ENCODE data around the gene SPNS1.
"Not testable (repeated sequence)": the region's sequence is repeated elsewhere in the genome, so short reads cannot be mapped to it uniquely, and the experiment has no call there.

Gene SPNS1

GRCh38 chr16:28991687-28992086 lies 17.1 kb downstream of the SPNS1 start:
- DNase-seq, result no peak

- DNase-seq, result no peak
Measured at GRCh38 chr16:28992496-28992895, 17.9 kb downstream of the SPNS1 start.

GRCh38 chr16:28998837-28999236 lies 24.3 kb downstream of the SPNS1 start:
- no peak for DNase-seq

- no peak for DNase-seq
Measured at GRCh38 chr16:28999577-28999976, 25.0 kb downstream of the SPNS1 start.

GRCh38 chr16:29000019-29000418 lies 25.4 kb downstream of the SPNS1 start:
- DNase-seq, result no peak

- DNase-seq, result not testable (repeated sequence)
Measured at GRCh38 chr16:29004496-29005139, 30.0 kb downstream of the SPNS1 start.

- DNase-seq, result peak; percentile 38
Measured at GRCh38 chr16:29007730-29008593, 33.4 kb downstream of the SPNS1 start.

GRCh38 chr16:29009050-29009837 lies 34.7 kb downstream of the SPNS1 start:
- no peak for DNase-seq

GRCh38 chr16:29009838-29010166 lies 35.2 kb downstream of the SPNS1 start:
- no peak for DNase-seq

GRCh38 chr16:29011112-29011511 lies 36.5 kb downstream of the SPNS1 start:
- DNase-seq, result no peak

GRCh38 chr16:29011851-29012250 lies 37.3 kb downstream of the SPNS1 start:
- DNase-seq, result no peak

GRCh38 chr16:29012913-29013553 lies 38.5 kb downstream of the SPNS1 start:
- DNase-seq, result no peak

- DNase-seq, result no peak
Measured at GRCh38 chr16:29014561-29015069, 40.0 kb downstream of the SPNS1 start.

GRCh38 chr16:29022196-29022595 lies 47.6 kb downstream of the SPNS1 start:
- no peak for DNase-seq

GRCh38 chr16:29023279-29024277 lies 49.0 kb downstream of the SPNS1 start:
- no peak for DNase-seq

GRCh38 chr16:29024278-29024677 lies 49.7 kb downstream of the SPNS1 start:
- no peak for DNase-seq

GRCh38 chr16:29025218-29025617 lies 50.6 kb downstream of the SPNS1 start:
- no peak for DNase-seq

- no peak for DNase-seq
Measured at GRCh38 chr16:29025735-29026134, 51.2 kb downstream of the SPNS1 start.

- no peak for DNase-seq
Measured at GRCh38 chr16:29028457-29029167, 54.0 kb downstream of the SPNS1 start.

- DNase-seq, result peak; percentile 11
Measured at GRCh38 chr16:29029168-29029994, 54.8 kb downstream of the SPNS1 start.

Measured in T-helper 9 cell (primary cell).